C4-2B (cell line): Measurements from ENCODE around the gene MYBPH.

Experiments used
- ZFX ChIP-seq: fragments of 450-650 bp; IDR thresholded peaks from 2 replicates; pipeline ENCODE4 v1.6.1; 2017
- TF ChIP-seq, protein P1 (sequence below): fragments of 450-650 bp; conservative IDR thresholded peaks from 2 replicates; pipeline ENCODE4 v1.5.1; 2017; ENCODE audit warnings: mild to moderate bottlenecking

DNA sequence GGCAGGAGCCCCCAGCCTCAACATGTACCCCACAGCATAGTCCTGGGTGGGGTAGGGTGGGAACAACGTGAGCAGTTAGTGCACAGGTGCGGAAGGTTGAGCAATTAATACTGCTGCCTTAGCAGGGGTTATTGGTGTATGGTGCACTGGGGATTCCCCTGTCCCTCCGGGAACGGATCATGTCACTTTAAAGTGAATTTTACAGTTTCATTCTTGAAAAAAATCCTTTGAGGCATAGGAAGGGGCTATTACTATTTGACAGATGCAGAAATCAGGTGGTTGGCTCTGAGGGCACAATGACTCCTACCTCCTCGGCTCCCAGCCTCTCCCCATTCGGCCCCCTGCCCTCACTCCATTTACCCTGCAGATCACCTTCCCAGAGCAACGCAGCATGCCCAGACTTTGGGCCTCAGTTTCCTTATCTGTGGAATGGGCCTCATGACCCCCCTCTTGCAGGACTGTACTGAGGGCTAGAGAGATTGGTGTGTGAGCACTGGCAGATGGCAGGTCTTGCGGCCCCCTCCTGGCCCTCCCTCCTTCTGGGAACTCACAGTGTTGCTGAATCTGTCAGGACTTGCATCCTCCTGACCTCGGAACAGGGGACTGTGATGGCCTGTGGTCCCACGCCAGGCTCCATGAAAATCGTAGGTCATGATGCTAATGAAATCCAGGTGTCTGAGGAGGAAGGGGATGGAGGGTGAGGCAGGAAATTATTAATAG is 5.1 kb upstream of the MYBPH start:
- TF ChIP-seq, protein P1, sequence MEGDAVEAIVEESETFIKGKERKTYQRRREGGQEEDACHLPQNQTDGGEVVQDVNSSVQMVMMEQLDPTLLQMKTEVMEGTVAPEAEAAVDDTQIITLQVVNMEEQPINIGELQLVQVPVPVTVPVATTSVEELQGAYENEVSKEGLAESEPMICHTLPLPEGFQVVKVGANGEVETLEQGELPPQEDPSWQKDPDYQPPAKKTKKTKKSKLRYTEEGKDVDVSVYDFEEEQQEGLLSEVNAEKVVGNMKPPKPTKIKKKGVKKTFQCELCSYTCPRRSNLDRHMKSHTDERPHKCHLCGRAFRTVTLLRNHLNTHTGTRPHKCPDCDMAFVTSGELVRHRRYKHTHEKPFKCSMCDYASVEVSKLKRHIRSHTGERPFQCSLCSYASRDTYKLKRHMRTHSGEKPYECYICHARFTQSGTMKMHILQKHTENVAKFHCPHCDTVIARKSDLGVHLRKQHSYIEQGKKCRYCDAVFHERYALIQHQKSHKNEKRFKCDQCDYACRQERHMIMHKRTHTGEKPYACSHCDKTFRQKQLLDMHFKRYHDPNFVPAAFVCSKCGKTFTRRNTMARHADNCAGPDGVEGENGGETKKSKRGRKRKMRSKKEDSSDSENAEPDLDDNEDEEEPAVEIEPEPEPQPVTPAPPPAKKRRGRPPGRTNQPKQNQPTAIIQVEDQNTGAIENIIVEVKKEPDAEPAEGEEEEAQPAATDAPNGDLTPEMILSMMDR = no peak
- TF ChIP-seq ZFX = no peak
